Neural cell (in vitro differentiated cells): ENCODE results near the gene CARS1.

Experiments used
- EZH2 ChIP-seq: fragments of 200-600, 300-800 bp; shearing (Covaris generic), sonication (generic); IDR thresholded peaks from 2 replicates; pipeline ENCODE4 v1.6.1; 2014; ENCODE audit warnings: antibody characterized with exemption, low read length, borderline replicate concordance, mild to moderate bottlenecking; ENCODE audit not compliant: insufficient read depth, poor library complexity, severe bottlenecking
- POLR2AphosphoS5 ChIP-seq: IDR thresholded peaks from 2 replicates; pipeline ENCODE4 v1.6.1; 2012
- SMC3 ChIP-seq: fragments of 450-650 bp; conservative IDR thresholded peaks from 2 replicates; pipeline ENCODE4 v1.6.1; 2014; ENCODE audit warnings: antibody characterized with exemption, mild to moderate bottlenecking, moderate library complexity; ENCODE audit not compliant: poor library complexity
- TAF1 ChIP-seq: IDR thresholded peaks from 2 replicates; pipeline ENCODE4 v1.6.1; 2012; ENCODE audit warnings: low read depth
- TF ChIP-seq, protein P1 (sequence below): fragments of 450-650 bp; IDR thresholded peaks from 2 replicates; pipeline ENCODE4 v1.5.1; 2014; ENCODE audit warnings: antibody characterized with exemption, mild to moderate bottlenecking, moderate library complexity; ENCODE audit not compliant: poor library complexity, severe bottlenecking

DNA sequence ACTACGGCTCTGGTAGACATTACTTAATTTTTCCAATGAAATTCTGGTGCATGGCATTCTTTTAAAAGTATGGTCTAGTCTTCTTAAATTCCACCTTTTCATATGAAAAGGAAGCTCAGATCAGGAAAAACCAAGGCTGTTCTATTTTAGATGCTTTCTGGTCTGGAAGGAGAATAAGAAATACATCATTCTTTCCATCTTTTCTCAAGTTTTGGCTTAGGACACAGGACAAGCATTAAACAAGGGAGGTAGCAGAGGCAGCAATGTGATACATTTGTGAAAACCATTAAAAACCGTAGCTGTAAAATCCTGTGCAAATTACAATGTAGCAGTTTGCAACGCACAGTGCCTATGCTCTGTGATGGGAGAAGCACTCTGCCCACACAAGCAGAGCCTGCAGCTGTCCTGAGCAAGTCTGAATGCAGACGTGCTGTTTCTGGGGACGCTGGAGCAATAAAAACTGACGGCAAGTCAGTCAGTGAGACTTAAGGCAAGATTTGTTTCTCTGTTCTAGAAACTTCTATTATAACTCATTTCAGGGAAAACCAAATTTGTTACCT lies 88.8 kb downstream of the CARS1 start:
- TF ChIP-seq EZH2 (no peak), POLR2AphosphoS5 (no peak), TAF1 (no peak), SMC3 (no peak)
- TF ChIP-seq, protein P1, sequence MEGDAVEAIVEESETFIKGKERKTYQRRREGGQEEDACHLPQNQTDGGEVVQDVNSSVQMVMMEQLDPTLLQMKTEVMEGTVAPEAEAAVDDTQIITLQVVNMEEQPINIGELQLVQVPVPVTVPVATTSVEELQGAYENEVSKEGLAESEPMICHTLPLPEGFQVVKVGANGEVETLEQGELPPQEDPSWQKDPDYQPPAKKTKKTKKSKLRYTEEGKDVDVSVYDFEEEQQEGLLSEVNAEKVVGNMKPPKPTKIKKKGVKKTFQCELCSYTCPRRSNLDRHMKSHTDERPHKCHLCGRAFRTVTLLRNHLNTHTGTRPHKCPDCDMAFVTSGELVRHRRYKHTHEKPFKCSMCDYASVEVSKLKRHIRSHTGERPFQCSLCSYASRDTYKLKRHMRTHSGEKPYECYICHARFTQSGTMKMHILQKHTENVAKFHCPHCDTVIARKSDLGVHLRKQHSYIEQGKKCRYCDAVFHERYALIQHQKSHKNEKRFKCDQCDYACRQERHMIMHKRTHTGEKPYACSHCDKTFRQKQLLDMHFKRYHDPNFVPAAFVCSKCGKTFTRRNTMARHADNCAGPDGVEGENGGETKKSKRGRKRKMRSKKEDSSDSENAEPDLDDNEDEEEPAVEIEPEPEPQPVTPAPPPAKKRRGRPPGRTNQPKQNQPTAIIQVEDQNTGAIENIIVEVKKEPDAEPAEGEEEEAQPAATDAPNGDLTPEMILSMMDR: no peak
